Psoas muscle (tissue), 8 donors: ENCODE measurements around the gene RHOBTB1. TPM values are rescaled to one million over a fixed set of nuclear protein-coding genes. Genes with fewer than 3 reads are reported as not detected.

Experiments
- ATAC-seq, 4 donors: fragments of 200-7000 bp; cut with Tn5 transposase; one replicate each; pipeline ENCODE4 v1.9.1; 2020; ENCODE audit warnings: moderate library complexity in 3 of 4, mild to moderate bottlenecking in 2 of 4
- DNase-seq, 2 donors: peaks; one replicate each; pipeline ENCODE4 v3.0.0-alpha.2; 2020
- H3K27ac ChIP-seq: fragments of 200-600 bp; one replicate; pipeline ENCODE4 v1.8.0; 2022
- H3K27me3 ChIP-seq, 3 donors: fragments of 200-600 bp in 1 of 3; one replicate each; pipeline versions ENCODE4 v1.6.1 to v1.8.0; 2013 to 2022; ENCODE audit warnings: low read length in 2 of 3, mild to moderate bottlenecking in 2 of 3, moderate library complexity in 1 of 3; ENCODE audit not compliant: insufficient read depth in 3 of 3
- H3K36me3 ChIP-seq, 2 donors: fragments of 200-600 bp in 1 of 2; one replicate each; pipeline versions ENCODE4 v1.6.1 to v1.8.0; 2013 to 2022; ENCODE audit warnings: low read depth in 1 of 2, mild to moderate bottlenecking in 1 of 2, moderate library complexity in 1 of 2; ENCODE audit not compliant: insufficient read depth in 1 of 2
- H3K4me1 ChIP-seq: fragments of 200-600 bp; one replicate; pipeline ENCODE4 v1.8.0; 2022
- H3K4me3 ChIP-seq: fragments of 200-600 bp; one replicate; pipeline ENCODE4 v1.8.0; 2022; ENCODE audit warnings: mild to moderate bottlenecking
- H3K9me3 ChIP-seq: fragments of 200-600 bp; one replicate; pipeline ENCODE4 v1.8.0; 2022
- WGBS, 3 donors: extraction: QIAGEN DNeasy Blood & Tissue Kit; methylation state at CpG; one replicate each; pipeline versions ENCODE4 v1.1.6 to v1.1.7; 2013; 5-methylcytosine and 5-hydroxymethylcytosine counted together
- intact Hi-C, 2 donors: fragments of 100-400 bp; cut with DNase I; formaldehyde crosslinking; loops; one replicate each; pipeline versions ENCODE4 v1.11.0 to v1.14.2; 2022
- polyA plus RNA-seq, 3 donors: library from polyadenylated mRNA; stranded (reverse); fragments of 200-250 nt; gene quantifications; one replicate each; pipeline ENCODE4 v1.2.3, GENCODE V29; 2013
- total RNA-seq, 4 donors: library from RNA; stranded (reverse); fragmentation: NEBNext Ultra II Directional in 2 of 4; extraction: Animal tissue kit (Norgen Biotek cat#: 25700) in 2 of 4; gene quantifications; one replicate each; pipeline versions ENCODE4 v1.2.1 to v1.2.4, GENCODE V29; 2021 to 2023
- TF ChIP-seq, protein P1 (sequence below): fragments of 200-600 bp; IDR thresholded peaks from one replicate; pipeline ENCODE4 v1.8.0; 2022; ENCODE audit warnings: antibody characterized with exemption
- donor health status: healthy with polysubstance abuse.
- donor health status: DM: no; HTN: no; CAD: no; lungs with moderate emphysema.
- donor health status: Bipolar disorder and iron deficiency.
- donor health status: healthy.
- donor health status: DM: yes; HTN: yes; CAD: no.
- donor health status: DM: no; HTN: no; CAD: no.
- donor health status: DM: no; HTN: no; CAD: no.
- donor health status: DM: yes; HTN: yes; CAD: no.

Gene RHOBTB1
- total and polyA plus RNA-seq, 7 donors = 1.8 to 47.4 (median 23.6) TPM

DNA sequence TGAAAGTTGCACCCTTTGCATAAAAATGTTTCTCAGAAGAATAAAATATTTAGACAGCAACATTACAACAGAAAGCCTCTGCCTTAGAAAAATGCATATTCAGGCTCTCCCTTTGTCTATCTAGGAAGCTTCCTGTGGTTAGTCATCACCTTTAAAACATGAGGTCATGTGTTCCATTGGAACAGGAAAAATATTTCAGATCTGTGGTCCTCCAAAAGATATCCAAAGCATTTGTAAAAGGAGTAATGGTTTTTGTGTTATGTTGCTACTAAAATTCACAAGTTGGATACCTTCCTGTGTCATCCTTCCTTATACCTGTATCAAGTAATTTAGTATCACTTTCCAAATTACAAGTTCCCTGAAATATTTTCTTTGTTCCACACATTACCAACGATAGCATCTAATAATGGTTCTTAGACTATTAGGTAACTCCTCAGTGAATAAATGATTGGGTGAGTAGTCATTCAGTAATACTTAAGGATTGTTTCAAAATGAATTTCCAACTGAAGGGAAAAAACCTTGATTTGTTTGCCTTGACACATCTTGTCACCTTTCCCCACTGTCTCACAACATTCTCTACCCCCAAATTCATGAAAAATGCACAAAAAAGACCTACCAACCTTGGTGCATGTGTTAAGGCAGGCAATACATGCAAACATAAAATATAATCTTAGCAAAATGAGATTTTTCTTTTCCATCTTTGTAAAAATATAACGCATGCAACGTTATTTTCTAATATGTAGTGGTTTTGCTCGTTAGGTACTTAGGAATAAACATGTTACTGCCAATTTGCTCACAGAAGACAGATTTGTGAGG, 19.7 kb upstream of the RHOBTB1 start:
- no peak for DNase-seq
- Histone ChIP-seq H3K36me3 (no peaks in the 10 kb centered on the region), H3K9me3 (no peaks in the 10 kb centered on the region), H3K4me1 (peaks cover 21% of the 10 kb centered on the region), H3K4me3 (no peak overlapping the region), H3K27ac (peak overlapping the region; percentile 20), H3K27me3 (no peaks in the 10 kb centered on the region)
- intact Hi-C loops = loop anchor here (2.0 to 5.0 kb wide), 2 partner anchors 91 to 147 kb away; no protein-coding TSS in a partner anchor
- TF ChIP-seq, protein P1, sequence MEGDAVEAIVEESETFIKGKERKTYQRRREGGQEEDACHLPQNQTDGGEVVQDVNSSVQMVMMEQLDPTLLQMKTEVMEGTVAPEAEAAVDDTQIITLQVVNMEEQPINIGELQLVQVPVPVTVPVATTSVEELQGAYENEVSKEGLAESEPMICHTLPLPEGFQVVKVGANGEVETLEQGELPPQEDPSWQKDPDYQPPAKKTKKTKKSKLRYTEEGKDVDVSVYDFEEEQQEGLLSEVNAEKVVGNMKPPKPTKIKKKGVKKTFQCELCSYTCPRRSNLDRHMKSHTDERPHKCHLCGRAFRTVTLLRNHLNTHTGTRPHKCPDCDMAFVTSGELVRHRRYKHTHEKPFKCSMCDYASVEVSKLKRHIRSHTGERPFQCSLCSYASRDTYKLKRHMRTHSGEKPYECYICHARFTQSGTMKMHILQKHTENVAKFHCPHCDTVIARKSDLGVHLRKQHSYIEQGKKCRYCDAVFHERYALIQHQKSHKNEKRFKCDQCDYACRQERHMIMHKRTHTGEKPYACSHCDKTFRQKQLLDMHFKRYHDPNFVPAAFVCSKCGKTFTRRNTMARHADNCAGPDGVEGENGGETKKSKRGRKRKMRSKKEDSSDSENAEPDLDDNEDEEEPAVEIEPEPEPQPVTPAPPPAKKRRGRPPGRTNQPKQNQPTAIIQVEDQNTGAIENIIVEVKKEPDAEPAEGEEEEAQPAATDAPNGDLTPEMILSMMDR = no peak
- 4 to 14% (median 7%) methylated on average over 4 of the region's 4 CpGs for WGBS, 3 donors
- no peak for ATAC-seq

DNA sequence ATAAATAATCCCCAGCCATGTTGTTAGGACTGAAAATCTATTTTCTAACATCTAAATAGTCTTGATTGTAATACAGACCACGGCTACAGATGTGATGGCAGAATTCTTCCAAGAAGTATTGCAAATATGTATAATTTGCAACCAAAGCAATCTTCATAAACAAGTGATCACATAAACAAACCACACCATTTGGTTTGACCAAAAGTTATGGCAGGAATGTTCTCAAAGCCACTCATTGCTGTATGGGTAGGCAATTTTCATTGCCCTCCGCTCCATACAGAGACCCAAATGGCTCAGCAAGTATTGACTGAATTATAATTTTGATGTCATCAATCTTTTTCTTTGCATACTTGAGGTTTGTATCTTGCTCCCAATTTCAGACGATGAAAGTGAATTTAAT, 19.0 kb upstream of the RHOBTB1 start:
- no peak overlapping the region for H3K4me3 ChIP-seq
- TF ChIP-seq, protein P1 = no peak
- no peaks in the 10 kb centered on the region for H3K9me3 ChIP-seq
- no peaks in the 10 kb centered on the region for H3K36me3 ChIP-seq
- intact Hi-C loops = loop anchor here (2.0 to 5.0 kb wide), 2 partner anchors 91 to 146 kb away; no protein-coding TSS in a partner anchor
- DNase-seq (no peak), ATAC-seq (no peak)
- no peaks in the 10 kb centered on the region for H3K27me3 ChIP-seq
- no peak overlapping the region for H3K27ac ChIP-seq
- peaks cover 21% of the 10 kb centered on the region for H3K4me1 ChIP-seq
- WGBS, 3 donors = 63 to 79% (median 75%) methylated on average over 3 of the region's 3 CpGs

DNA sequence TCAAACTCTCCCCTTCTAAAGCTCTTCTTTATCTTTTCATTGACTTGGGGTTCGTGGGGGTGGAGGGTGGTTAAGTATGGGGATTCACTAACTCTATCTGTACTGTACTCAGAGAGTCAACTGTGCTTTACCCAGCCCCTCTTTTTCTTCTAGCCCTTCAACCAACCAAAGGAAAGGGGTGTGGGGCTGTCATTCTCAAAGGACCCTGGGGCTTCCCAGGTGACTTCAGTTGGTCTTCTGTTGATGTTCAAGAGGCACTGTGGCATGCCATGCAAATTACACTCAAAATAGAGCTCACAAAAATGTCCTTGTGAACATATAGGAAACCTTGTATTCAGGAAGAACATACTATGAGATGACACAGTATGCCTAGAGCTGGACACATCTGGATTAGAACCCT, 16.9 kb upstream of the RHOBTB1 start:
- TF ChIP-seq, protein P1 = no peak
- WGBS, 3 donors = 90 to 100% (median 100%) methylated on average over 1 of the region's 1 CpG
- DNase-seq (no peak), ATAC-seq (no peak)
- no peaks in the 10 kb centered on the region for H3K27me3 ChIP-seq
- H3K4me3 ChIP-seq = no peak overlapping the region
- intact Hi-C loops = loop anchor here in 1 of 2 donors (5.0 kb wide), 1 partner anchor 89 kb away; no protein-coding TSS in a partner anchor
- no peaks in the 10 kb centered on the region for H3K9me3 ChIP-seq
- H3K36me3 ChIP-seq = no peaks in the 10 kb centered on the region
- peaks cover 21% of the 10 kb centered on the region for H3K4me1 ChIP-seq
- no peak overlapping the region for H3K27ac ChIP-seq

DNA sequence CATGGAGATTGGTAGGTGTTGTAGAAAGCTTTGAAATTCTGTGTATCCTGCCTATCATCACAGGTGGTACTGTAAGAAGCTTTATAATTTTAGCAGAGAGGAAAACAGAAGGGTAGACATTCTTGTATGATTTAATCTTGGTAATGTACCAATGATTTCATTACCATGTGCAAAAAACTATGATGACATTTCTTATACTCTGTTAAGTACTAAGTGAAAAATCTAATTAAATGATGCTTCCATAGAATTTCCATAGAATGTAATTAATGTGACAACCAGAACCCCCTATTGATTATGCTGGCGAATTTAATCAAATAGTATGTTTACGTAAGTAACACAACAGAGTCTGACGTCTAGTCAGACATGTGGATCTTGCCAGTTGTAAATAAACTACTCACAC, 16.0 kb upstream of the RHOBTB1 start:
- H3K27ac ChIP-seq = no peak overlapping the region
- ATAC-seq (no peak), DNase-seq (no peak)
- H3K36me3 ChIP-seq = no peaks in the 10 kb centered on the region
- peaks cover 21% of the 10 kb centered on the region for H3K4me1 ChIP-seq
- TF ChIP-seq, protein P1 = no peak
- no peak overlapping the region for H3K4me3 ChIP-seq
- no peaks in the 10 kb centered on the region for H3K27me3 ChIP-seq
- no peaks in the 10 kb centered on the region for H3K9me3 ChIP-seq
- 89 to 96% (median 91%) methylated on average over 3 of the region's 3 CpGs for WGBS, 3 donors
- intact Hi-C loops = loop anchor here in 1 of 2 donors (5.0 kb wide), 1 partner anchor 88 kb away; no protein-coding TSS in a partner anchor
